VCaP (cell line): ENCODE data around the gene CERS6.
A peak's percentile ranks its signal among the peaks of the same experiment; 100 is the strongest.

ENCODE experiments used
- H3K27ac ChIP-seq: fragments of 450-650 bp; 2 replicates; pipeline ENCODE4 v1.5.1; 2017
- TF ChIP-seq, protein P1 (sequence below): fragments of 450-650 bp; conservative IDR thresholded peaks from 2 replicates; pipeline ENCODE4 v1.5.1; 2017; ENCODE audit warnings: mild to moderate bottlenecking, moderate library complexity

CERS6 gene

DNA sequence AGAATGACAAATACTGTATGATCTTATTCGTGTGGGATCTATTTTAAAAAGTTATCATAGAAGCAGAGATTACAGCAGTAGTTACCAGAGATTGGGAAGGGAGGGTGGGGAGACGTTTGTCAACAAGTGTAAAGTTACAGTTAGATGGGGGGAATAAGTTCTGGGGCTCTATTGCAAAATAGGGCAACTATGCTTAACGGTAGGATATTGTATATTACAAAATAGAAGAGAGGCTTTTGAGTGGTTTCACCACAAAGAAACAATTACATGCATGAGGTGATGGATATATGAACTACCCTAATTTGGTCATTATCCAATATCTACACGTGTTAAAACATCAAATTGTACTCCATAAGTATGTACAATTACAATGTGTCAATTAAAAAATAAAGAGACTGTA lies 223.0 kb downstream of the CERS6 start:
- TF ChIP-seq, protein P1, sequence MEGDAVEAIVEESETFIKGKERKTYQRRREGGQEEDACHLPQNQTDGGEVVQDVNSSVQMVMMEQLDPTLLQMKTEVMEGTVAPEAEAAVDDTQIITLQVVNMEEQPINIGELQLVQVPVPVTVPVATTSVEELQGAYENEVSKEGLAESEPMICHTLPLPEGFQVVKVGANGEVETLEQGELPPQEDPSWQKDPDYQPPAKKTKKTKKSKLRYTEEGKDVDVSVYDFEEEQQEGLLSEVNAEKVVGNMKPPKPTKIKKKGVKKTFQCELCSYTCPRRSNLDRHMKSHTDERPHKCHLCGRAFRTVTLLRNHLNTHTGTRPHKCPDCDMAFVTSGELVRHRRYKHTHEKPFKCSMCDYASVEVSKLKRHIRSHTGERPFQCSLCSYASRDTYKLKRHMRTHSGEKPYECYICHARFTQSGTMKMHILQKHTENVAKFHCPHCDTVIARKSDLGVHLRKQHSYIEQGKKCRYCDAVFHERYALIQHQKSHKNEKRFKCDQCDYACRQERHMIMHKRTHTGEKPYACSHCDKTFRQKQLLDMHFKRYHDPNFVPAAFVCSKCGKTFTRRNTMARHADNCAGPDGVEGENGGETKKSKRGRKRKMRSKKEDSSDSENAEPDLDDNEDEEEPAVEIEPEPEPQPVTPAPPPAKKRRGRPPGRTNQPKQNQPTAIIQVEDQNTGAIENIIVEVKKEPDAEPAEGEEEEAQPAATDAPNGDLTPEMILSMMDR, result no peak

DNA sequence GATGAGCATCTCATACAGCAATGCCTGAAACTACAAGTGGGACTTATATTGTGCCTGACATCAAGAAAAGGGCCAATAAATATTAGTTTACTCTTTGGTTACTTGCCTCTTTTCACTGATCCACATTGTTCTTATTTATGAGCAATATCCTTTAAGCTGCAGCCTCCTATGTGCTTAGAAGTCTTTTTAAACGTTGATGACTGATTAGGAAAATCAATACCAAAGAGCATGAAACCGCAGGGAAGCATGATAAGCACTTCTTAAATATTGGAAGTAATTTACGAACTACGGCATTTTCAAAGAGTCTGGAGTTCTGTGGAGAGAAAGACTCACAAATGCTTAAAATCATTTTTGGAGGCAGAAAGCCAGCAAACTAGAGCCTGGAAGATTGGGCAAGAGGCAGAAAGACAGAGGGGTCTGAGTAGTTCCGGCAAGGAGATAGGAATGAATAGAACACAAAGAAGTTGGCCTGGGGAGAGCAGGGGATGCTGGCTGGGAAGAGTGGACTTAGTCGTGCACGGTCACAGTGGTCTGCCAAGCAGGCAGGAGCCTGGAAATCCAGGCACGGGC lies 223.8 kb downstream of the CERS6 start:
- TF ChIP-seq, protein P1, result no peak
- H3K27ac ChIP-seq, result peak overlapping the region; percentile 79

More for the DNA sequence above, 223.0 kb downstream of the CERS6 start:
- H3K27ac ChIP-seq, result peak overlapping the region; percentile 79

DNA sequence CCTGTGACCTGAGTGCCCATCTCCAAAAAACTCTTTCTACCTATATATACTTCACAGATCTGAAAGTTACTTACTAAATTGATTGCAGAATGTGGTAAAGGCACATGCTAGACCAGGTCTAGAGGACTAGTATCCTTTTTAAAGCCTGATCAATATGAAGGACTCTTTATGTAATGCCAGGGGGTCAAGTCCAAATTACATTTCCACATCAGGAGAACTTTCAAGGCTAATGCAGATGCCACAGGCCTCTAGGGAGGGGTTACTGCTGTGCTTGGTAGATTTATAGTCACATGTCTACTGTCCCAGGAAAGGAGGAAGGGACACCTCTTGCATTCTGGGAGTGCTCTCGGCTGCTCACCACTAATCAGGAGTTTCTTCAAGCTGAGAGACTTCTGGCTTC lies 227.9 kb downstream of the CERS6 start:
- TF ChIP-seq, protein P1, result no peak

DNA sequence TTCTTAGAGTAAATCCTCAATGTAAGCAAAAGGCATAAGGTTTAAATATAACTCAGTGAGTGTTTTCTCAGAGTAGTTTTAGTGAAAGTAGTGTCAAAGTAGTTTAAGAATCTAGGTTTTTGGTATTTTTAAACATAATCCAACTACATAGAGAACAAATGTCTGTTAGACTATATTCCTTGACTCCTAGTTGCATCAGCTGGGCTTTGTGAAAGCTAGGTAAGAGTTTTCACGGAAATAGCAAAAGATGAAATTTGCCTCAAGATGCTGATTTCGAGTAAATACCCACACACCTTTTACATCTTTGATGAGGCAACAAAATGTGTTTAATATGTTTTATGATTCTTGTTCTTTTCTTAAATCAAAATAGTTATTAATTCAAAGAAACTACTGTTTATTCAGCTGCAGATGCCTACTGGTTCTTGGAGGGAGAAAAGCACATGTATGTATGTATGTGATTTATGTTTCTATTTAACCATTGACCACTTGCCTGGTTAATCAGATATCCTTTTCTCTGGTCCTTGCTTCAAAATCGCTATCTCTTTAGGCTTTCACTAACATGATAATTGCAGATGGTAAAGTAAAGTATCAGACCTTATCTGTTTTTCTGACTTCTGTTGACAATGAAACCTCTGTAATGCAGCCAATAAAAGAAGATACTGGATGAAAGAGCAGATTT lies 229.0 kb downstream of the CERS6 start:
- H3K27ac ChIP-seq, result peak overlapping the region; percentile 39
- TF ChIP-seq, protein P1, result no peak

More for the DNA sequence above, 227.9 kb downstream of the CERS6 start:
- H3K27ac ChIP-seq, result no peak overlapping the region

DNA sequence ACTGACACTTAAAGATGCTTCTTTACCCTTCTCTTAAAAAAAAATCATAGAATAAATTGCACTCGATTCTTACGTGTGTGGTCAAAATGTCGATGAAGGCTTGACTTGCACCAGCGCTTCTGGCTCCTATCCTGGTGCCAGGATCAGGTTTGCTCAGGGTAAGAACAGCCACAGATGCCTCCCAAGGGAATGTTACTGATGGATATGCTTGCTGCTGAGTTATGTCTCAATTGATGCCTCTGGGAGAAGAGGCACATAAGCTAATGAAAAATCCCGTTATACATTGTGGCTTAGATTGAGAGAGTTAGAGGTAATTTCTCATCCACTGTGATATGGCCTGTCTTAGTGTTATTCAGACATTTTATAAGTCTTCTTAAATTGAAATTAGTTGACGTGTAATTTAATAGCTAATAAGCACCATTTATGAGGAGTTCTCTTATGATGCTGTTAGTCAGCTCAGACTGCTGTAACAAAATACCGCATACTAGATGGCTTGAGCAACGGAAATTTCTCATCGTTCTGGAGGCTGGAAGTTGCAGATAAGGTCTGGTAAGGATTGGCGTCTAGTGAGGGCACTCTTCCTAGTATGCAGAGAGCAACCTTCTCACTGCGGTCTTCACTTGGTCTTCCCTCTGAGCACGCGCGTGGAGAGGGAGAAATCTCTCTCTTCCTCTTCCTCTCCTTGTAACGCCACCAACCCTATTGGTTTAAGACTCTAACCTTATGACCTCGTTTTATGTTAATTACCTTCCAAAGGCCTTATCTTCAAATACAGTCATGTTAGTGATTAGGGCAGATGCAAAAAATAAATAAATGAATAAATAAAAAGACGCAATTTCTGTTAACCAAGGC lies 229.8 kb downstream of the CERS6 start:
- peak overlapping the region; percentile 39 for H3K27ac ChIP-seq
- TF ChIP-seq, protein P1, result no peak

DNA sequence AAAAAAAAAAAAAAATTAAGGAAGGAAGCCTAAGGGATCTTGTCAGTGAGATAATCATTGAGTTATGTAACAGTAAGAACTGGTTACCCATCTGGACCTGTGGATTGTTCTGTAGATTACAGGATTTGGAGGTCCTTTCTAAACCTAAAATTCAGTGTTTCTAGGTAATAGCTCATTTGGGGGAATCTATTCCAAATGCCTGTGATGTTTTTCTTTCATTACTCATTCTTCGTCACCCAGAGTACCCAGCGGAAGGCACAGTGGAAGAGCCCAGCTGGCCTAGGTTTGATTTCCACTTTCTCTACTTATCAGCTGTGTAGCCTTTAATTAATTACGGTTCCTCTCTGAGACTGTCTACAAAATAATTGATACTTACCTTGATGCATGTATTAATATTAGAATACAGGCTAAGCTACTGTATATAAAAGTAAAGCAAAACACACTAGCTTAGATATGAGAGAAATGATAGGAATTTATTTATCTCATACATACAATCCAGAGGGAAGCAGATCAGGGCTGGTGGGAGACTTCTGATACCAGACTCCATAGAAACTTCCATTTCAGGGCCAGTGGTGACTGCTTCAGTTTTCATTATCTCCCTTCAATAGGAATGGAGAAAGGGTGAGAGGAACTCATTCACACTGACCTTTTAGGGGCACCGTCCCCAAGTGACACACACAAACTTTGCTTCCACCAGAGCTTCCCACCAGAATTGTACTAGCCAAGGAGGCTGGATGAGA lies 230.6 kb downstream of the CERS6 start:
- TF ChIP-seq, protein P1, result no peak
- 0 out of 2 replicates have a peak overlapping the region, but pooled peaks have one; percentile 39 for H3K27ac ChIP-seq
